Thyroid gland (tissue), 4 donors: ENCODE results near the gene ZNF516. TPM values are rescaled to one million over a fixed set of nuclear protein-coding genes. Genes with fewer than 3 reads are reported as not detected.

Source experiments
- DNase-seq, 2 donors: peaks; one replicate each; pipeline ENCODE4 v3.0.0-alpha.2; 2019
- H3K27ac ChIP-seq, 3 donors: fragments of 200-600 bp; sonication (generic); 1 replicate in 2 of 3; 2 replicates in 1 of 3; pipeline ENCODE4 v1.5.1; 2016 to 2019; ENCODE audit warnings: mild to moderate bottlenecking in 1 of 3, moderate library complexity in 1 of 3
- H3K27me3 ChIP-seq: fragments of 200-600 bp; sonication (generic); one replicate; pipeline ENCODE4 v1.5.1; 2019
- H3K36me3 ChIP-seq, 2 donors: fragments of 200-600 bp; sonication (generic); one replicate each; pipeline ENCODE4 v1.5.1; 2016 to 2019
- H3K4me1 ChIP-seq, 2 donors: fragments of 200-600 bp; sonication (generic); one replicate each; pipeline ENCODE4 v1.5.1; 2017 to 2019
- H3K4me3 ChIP-seq, 3 donors: fragments of 200-600 bp; sonication (generic); replicated peaks in 1 of 3; 1 replicate in 2 of 3; 2 replicates in 1 of 3; pipeline ENCODE4 v1.5.1; 2016; ENCODE audit warnings: mild to moderate bottlenecking in 1 of 3
- H3K9me3 ChIP-seq: fragments of 200-600 bp; sonication (generic); one replicate; pipeline ENCODE4 v1.5.1; 2017
- POLR2A ChIP-seq, 2 donors: fragments of 450-650 bp; IDR thresholded peaks; one replicate each; pipeline ENCODE4 v1.6.1; 2017; ENCODE audit warnings: antibody characterized with exemption in 2 of 2, mild to moderate bottlenecking in 2 of 2, moderate library complexity in 1 of 2
- WGBS, 2 donors: methylation state at CpG; one replicate each; pipeline ENCODE4 v1.1.5; 2017; 5-methylcytosine and 5-hydroxymethylcytosine counted together
- intact Hi-C: fragments of 100-400 bp; cut with DNase I; formaldehyde crosslinking; loops from one replicate; pipeline ENCODE4 v1.15.1; 2023
- total RNA-seq, 4 donors: library from RNA; depleted of rRNA; stranded (reverse); fragments of >200 nt; gene quantifications; one replicate each; pipeline ENCODE4 v1.2.3, GENCODE V29; 2016
- TF ChIP-seq, protein P1 (sequence below), 6 experiments: fragments of 200-600 bp in 3 of 6; fragments of 450-650 bp in 3 of 6; sonication (generic) in 3 of 6; IDR thresholded peaks; one replicate each; pipeline ENCODE4 v1.5.1; 2016 to 2019; ENCODE audit warnings: antibody characterized with exemption in 6 of 6, mild to moderate bottlenecking in 2 of 6, inconsistent platforms in 1 of 6, moderate library complexity in 1 of 6

Gene ZNF516
- total RNA-seq, 4 donors from 2014 or later = 25.4 to 44.8 (median 28.6) TPM

DNA sequence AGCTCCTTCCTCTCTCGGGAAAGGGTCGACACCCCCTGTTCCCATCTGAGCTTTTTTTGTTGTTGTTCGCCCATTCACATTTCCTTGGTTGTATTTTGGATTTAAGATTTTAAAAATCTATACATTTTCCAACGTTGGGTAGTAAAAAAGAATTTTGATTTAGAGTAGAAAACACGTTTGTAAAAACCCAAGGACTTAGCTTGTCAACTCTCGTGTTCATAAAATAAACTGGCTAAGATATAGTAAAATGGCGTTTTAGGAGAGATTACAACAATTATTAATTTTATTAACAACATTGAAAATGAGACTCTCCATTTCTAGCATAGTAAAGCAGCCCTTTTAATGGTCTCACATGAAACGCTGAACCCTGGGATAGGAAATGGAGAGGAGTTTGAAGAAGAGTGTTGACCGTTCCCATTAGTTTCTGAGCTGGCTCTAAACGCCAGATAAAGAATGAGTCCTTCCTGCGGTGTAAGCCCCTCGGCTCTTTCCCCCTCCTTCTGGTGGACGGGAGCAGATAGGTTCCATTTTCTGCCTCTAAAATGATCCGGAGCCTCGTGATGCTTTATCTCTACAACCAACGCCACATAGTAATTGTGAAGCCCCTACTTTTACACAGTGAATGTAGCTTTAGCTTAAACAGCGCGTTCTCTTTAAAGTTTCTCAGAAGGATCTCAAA is 24.0 kb upstream of the ZNF516 start:
- Histone ChIP-seq H3K4me3 (no peak overlapping the region), H3K9me3 (no peaks in the 10 kb centered on the region), H3K36me3 (no peaks in the 10 kb centered on the region), H3K27ac (no peak overlapping the region), H3K27me3 (no peaks in the 10 kb centered on the region), H3K4me1 (no peaks in the 10 kb centered on the region)
- no peak for DNase-seq
- intact Hi-C loops = no loop called here
- WGBS, 2 donors = 47 to 64% methylated on average over 18 of the region's 18 CpGs
- TF ChIP-seq, protein P1, sequence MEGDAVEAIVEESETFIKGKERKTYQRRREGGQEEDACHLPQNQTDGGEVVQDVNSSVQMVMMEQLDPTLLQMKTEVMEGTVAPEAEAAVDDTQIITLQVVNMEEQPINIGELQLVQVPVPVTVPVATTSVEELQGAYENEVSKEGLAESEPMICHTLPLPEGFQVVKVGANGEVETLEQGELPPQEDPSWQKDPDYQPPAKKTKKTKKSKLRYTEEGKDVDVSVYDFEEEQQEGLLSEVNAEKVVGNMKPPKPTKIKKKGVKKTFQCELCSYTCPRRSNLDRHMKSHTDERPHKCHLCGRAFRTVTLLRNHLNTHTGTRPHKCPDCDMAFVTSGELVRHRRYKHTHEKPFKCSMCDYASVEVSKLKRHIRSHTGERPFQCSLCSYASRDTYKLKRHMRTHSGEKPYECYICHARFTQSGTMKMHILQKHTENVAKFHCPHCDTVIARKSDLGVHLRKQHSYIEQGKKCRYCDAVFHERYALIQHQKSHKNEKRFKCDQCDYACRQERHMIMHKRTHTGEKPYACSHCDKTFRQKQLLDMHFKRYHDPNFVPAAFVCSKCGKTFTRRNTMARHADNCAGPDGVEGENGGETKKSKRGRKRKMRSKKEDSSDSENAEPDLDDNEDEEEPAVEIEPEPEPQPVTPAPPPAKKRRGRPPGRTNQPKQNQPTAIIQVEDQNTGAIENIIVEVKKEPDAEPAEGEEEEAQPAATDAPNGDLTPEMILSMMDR (IDR thresholded peaks at IDR 0.05) = no peak
- no peak for TF ChIP-seq POLR2A (IDR thresholded peaks at IDR 0.05)

DNA sequence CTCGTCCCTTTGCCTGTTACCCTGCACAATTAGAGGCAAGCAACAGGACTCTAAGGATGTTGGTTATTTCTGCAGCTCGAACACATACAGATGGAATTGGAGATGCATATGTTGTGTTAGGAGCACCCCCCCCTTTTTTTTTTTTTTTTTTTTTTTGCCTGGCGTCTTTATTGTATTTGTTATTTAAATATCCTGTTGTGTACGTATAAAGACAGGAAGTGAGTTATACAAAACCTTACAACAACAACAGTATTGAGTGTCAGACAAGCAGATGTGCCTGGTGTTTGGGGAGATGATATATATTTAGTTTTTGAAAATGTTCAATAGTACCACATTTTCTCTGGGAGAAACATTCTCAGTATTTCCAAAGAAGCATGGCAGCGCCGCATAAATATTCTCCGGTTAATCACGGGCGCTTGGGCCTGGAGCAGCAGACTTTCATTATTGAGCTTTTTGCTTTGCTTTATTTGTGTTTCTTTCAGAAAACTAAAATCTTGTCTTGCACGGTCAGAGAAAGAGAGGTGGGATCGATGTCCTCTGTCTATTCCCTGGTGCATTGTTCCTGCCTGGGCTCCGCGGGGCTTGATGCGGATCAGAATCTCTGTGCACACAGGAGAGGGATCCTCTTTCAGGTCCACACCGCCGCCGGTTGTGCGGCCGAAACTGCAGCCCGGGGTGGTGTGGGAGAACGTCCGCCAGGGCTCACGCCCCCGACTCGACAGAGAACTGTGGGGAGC is 23.2 kb upstream of the ZNF516 start:
- peak in 1 of 2 donors; percentile 17 for DNase-seq
- TF ChIP-seq, protein P1 (IDR thresholded peaks at IDR 0.05) = no peak
- no peak for TF ChIP-seq POLR2A (IDR thresholded peaks at IDR 0.05)
- Histone ChIP-seq H3K36me3 (no peaks in the 10 kb centered on the region), H3K27me3 (no peaks in the 10 kb centered on the region), H3K4me3 (no peak overlapping the region), H3K9me3 (no peaks in the 10 kb centered on the region), H3K27ac (no peak overlapping the region), H3K4me1 (no peaks in the 10 kb centered on the region)
- intact Hi-C loops = no loop called here
- 45 to 60% methylated on average over 25 of the region's 25 CpGs for WGBS, 2 donors

DNA sequence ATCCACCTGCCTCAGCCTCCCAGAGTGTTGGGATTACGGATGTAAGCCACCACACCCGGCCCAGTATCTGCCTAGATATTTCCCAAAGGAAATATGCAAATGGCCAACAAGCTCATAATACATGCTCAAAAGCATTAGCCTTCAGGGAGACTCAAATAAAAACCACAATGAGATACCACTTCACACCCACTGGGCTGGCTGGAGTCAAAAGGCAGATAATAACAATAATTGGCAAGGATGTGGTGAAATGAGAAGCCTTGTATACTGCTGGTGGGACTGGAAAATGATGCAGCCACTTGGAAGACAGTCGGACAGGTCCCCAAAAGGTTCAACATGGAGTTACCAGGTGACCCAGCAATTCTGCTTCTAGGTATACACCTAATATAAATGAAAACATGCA is 20.5 kb upstream of the ZNF516 start:
- intact Hi-C loops = no loop called here
- H3K36me3 ChIP-seq = no peaks in the 10 kb centered on the region
- no peak overlapping the region for H3K4me3 ChIP-seq
- H3K27ac ChIP-seq = no peak overlapping the region
- WGBS, 2 donors = 91 to 100% methylated on average over 3 of the region's 3 CpGs
- H3K4me1 ChIP-seq = no peaks in the 10 kb centered on the region
- no peaks in the 10 kb centered on the region for H3K9me3 ChIP-seq
- no peak for DNase-seq
- H3K27me3 ChIP-seq = no peaks in the 10 kb centered on the region
- TF ChIP-seq, protein P1 (IDR thresholded peaks at IDR 0.05) = no peak

DNA sequence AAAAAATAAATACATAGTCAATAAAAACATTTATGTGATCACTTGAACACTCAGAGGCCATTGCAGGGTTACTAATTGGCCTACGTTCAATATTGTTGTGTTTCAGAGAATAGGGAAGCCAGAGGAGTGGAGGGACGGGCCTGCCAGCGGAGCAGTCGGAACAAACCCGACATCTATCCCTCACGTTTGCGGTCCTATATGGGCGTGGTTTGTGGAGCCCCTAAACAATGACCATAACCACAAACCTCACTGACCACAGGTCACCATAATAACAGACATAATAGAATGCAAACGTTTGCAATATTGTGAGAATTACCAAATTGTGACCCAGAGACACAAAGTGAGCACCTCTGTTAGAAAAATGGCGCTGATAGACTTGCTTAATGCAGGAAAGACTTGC is 19.5 kb upstream of the ZNF516 start:
- intact Hi-C loops = no loop called here
- 90 to 91% methylated on average over 10 of the region's 10 CpGs for WGBS, 2 donors
- Histone ChIP-seq H3K9me3 (no peaks in the 10 kb centered on the region), H3K27ac (no peak overlapping the region), H3K27me3 (no peaks in the 10 kb centered on the region), H3K4me1 (no peaks in the 10 kb centered on the region), H3K36me3 (no peaks in the 10 kb centered on the region), H3K4me3 (no peak overlapping the region)
- DNase-seq = no peak
- TF ChIP-seq POLR2A (IDR thresholded peaks at IDR 0.05) = no peak
- TF ChIP-seq, protein P1 (IDR thresholded peaks at IDR 0.05) = no peak

DNA sequence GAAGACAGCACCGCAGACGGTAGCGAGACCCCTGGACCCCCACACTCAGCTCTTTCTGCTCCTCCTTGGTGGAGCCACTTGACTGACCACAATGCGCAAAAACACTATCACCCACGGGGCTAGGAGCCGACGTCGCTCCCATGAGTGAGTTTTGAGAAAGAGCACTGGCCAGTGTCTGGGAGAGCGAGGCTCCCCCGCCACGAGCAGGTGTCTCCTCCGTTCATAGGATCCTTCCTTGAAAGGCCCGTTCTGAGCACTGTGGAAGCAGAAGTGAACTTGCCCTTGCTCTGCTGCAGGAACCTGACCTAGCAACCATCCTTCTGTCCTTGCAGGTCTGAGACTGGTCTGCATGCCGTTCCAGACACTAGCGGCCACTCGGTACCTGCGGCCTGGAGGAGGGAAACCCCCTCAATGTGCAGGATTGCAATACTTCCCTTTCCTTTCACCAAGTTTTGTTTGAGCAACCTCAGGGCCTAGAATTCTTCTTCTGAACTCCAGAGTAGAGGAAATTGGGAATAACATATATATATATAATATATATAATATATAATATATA is 12.9 kb upstream of the ZNF516 start:
- H3K4me3 ChIP-seq = no peak overlapping the region
- DNase-seq = no peak
- WGBS, 2 donors = 92 to 94% methylated on average over 17 of the region's 17 CpGs
- H3K27me3 ChIP-seq = no peaks in the 10 kb centered on the region
- H3K4me1 ChIP-seq = peaks cover 0 to 4% of the 10 kb centered on the region in 2 donors
- no peaks in the 10 kb centered on the region for H3K36me3 ChIP-seq
- no peaks in the 10 kb centered on the region for H3K9me3 ChIP-seq
- intact Hi-C loops = no loop called here
- no peak overlapping the region for H3K27ac ChIP-seq
- TF ChIP-seq POLR2A (IDR thresholded peaks at IDR 0.05) = no peak
- TF ChIP-seq, protein P1 (IDR thresholded peaks at IDR 0.05) = no peak
